Measurements from ENCODE around the gene OR2L5.

OR2L5 gene

GRCh38 chr1:248013229-248013710, at the start of gene OR2L5:
OR2L5 (plus strand) TSS chr1:248013660; CDS start chr1:248021948, 8,288 bp downstream.
- H3K4me1 ChIP-seq (ENCODE audit: insufficient read depth, low read length) = no peaks in the 10 kb centered on the region
- H3K9me3 ChIP-seq (ENCODE audit: insufficient read depth, low read depth, low read length) = peaks cover 88% of the 10 kb centered on the region
- H3K4me3 ChIP-seq (ENCODE audit: low read length) = no peak within 1 kb of the TSS; the same call in 1 of the 2 replicates
- H3K36me3 ChIP-seq (ENCODE audit: insufficient read depth, low read depth, low read length) = no peaks in the 10 kb centered on the region
- no peak within 1 kb of the TSS for H3K27ac ChIP-seq (ENCODE audit: low read length)
- H3K27me3 ChIP-seq (ENCODE audit: insufficient read depth, low read length) = no peaks in the 10 kb centered on the region
- no peak within 1 kb of the TSS for H3K9ac ChIP-seq (ENCODE audit: low read depth, low read length)

- Histone ChIP-seq H3K36me3 (ENCODE audit: insufficient read depth, low read depth, low read length) (no peaks in the 10 kb centered on the region), H3K9ac (ENCODE audit: low read depth, low read length) (no peak within 1 kb of the TSS), H3K4me3 (ENCODE audit: low read length) (no peak within 1 kb of the TSS), H3K4me1 (ENCODE audit: insufficient read depth, low read length) (no peaks in the 10 kb centered on the region), H3K9me3 (ENCODE audit: insufficient read depth, low read depth, low read length) (peaks cover 69% of the 10 kb centered on the region), H3K27ac (ENCODE audit: low read length) (no peak within 1 kb of the TSS), H3K27me3 (ENCODE audit: insufficient read depth, low read length) (no peaks in the 10 kb centered on the region)
Observed at GRCh38 chr1:247964933-247965332, 48.5 kb upstream of the OR2L5 start, which contains the start of gene OR2AK2. OR2AK2 (plus strand) TSS chr1:247965233; CDS start chr1:247965377, 144 bp downstream.

GRCh38 chr1:247966532-247967204, 46.8 kb upstream of the OR2L5 start:
- Histone ChIP-seq H3K4me3 (ENCODE audit: low read length) (no peak overlapping the region), H3K9ac (ENCODE audit: low read depth, low read length) (no peak overlapping the region), H3K4me1 (ENCODE audit: insufficient read depth, low read length) (no peaks in the 10 kb centered on the region), H3K36me3 (ENCODE audit: insufficient read depth, low read depth, low read length) (no peaks in the 10 kb centered on the region), H3K9me3 (ENCODE audit: insufficient read depth, low read depth, low read length) (peaks cover 74% of the 10 kb centered on the region), H3K27me3 (ENCODE audit: insufficient read depth, low read length) (no peaks in the 10 kb centered on the region), H3K27ac (ENCODE audit: low read length) (no peak overlapping the region)

- H3K27me3 ChIP-seq (ENCODE audit: insufficient read depth, low read length) = no peaks in the 10 kb centered on the region
- no peak overlapping the region for H3K9ac ChIP-seq (ENCODE audit: low read depth, low read length)
- H3K9me3 ChIP-seq (ENCODE audit: insufficient read depth, low read depth, low read length) = peaks cover 91% of the 10 kb centered on the region
- H3K36me3 ChIP-seq (ENCODE audit: insufficient read depth, low read depth, low read length) = no peaks in the 10 kb centered on the region
- no peak overlapping the region for H3K4me3 ChIP-seq (ENCODE audit: low read length)
- H3K27ac ChIP-seq (ENCODE audit: low read length) = no peak overlapping the region
- no peaks in the 10 kb centered on the region for H3K4me1 ChIP-seq (ENCODE audit: insufficient read depth, low read length)
Observed at GRCh38 chr1:247992986-247993385, 20.5 kb upstream of the OR2L5 start.

GRCh38 chr1:247998811-247999210, 14.6 kb upstream of the OR2L5 start:
- H3K27me3 ChIP-seq (ENCODE audit: insufficient read depth, low read length) = no peaks in the 10 kb centered on the region
- H3K36me3 ChIP-seq (ENCODE audit: insufficient read depth, low read depth, low read length) = no peaks in the 10 kb centered on the region
- H3K4me1 ChIP-seq (ENCODE audit: insufficient read depth, low read length) = no peaks in the 10 kb centered on the region
- H3K9ac ChIP-seq (ENCODE audit: low read depth, low read length) = no peak overlapping the region
- no peak overlapping the region for H3K4me3 ChIP-seq (ENCODE audit: low read length)
- no peak overlapping the region for H3K27ac ChIP-seq (ENCODE audit: low read length)
- peaks cover 88% of the 10 kb centered on the region for H3K9me3 ChIP-seq (ENCODE audit: insufficient read depth, low read depth, low read length)

GRCh38 chr1:248000169-248000568, 13.3 kb upstream of the OR2L5 start:
- Histone ChIP-seq H3K9ac (ENCODE audit: low read depth, low read length) (no peak overlapping the region), H3K9me3 (ENCODE audit: insufficient read depth, low read depth, low read length) (peaks cover 90% of the 10 kb centered on the region)

GRCh38 chr1:248007778-248008177, 5.7 kb upstream of the OR2L5 start:
- H3K36me3 ChIP-seq (ENCODE audit: insufficient read depth, low read depth, low read length) = no peaks in the 10 kb centered on the region
- no peaks in the 10 kb centered on the region for H3K4me1 ChIP-seq (ENCODE audit: insufficient read depth, low read length)
- H3K27me3 ChIP-seq (ENCODE audit: insufficient read depth, low read length) = no peaks in the 10 kb centered on the region
- no peak overlapping the region for H3K27ac ChIP-seq (ENCODE audit: low read length)
- no peak overlapping the region for H3K4me3 ChIP-seq (ENCODE audit: low read length)
- H3K9me3 ChIP-seq (ENCODE audit: insufficient read depth, low read depth, low read length) = peaks cover 94% of the 10 kb centered on the region
- no peak overlapping the region for H3K9ac ChIP-seq (ENCODE audit: low read depth, low read length)

More at GRCh38 chr1:248000169-248000568, 13.3 kb upstream of the OR2L5 start:
- Histone ChIP-seq H3K27ac (ENCODE audit: low read length) (no peak overlapping the region), H3K4me3 (ENCODE audit: low read length) (no peak overlapping the region), H3K36me3 (ENCODE audit: insufficient read depth, low read depth, low read length) (no peaks in the 10 kb centered on the region), H3K27me3 (ENCODE audit: insufficient read depth, low read length) (no peaks in the 10 kb centered on the region), H3K4me1 (ENCODE audit: insufficient read depth, low read length) (no peaks in the 10 kb centered on the region)

- Histone ChIP-seq H3K4me1 (ENCODE audit: insufficient read depth, low read length) (no peaks in the 10 kb centered on the region), H3K27ac (ENCODE audit: low read length) (no peak overlapping the region)
Observed at GRCh38 chr1:248009681-248010080, 3.8 kb upstream of the OR2L5 start.

GRCh38 chr1:248015803-248016202, 2.3 kb downstream of the OR2L5 start:
- Histone ChIP-seq H3K36me3 (ENCODE audit: insufficient read depth, low read depth, low read length) (no peaks in the 10 kb centered on the region), H3K9ac (ENCODE audit: low read depth, low read length) (no peak overlapping the region), H3K27me3 (ENCODE audit: insufficient read depth, low read length) (no peaks in the 10 kb centered on the region), H3K27ac (ENCODE audit: low read length) (no peak overlapping the region), H3K4me3 (ENCODE audit: low read length) (no peak overlapping the region), H3K4me1 (ENCODE audit: insufficient read depth, low read length) (no peaks in the 10 kb centered on the region), H3K9me3 (ENCODE audit: insufficient read depth, low read depth, low read length) (peaks cover 88% of the 10 kb centered on the region)

More at GRCh38 chr1:248009681-248010080, 3.8 kb upstream of the OR2L5 start:
- no peak overlapping the region for H3K4me3 ChIP-seq (ENCODE audit: low read length)
- H3K9ac ChIP-seq (ENCODE audit: low read depth, low read length) = no peak overlapping the region
- no peaks in the 10 kb centered on the region for H3K27me3 ChIP-seq (ENCODE audit: insufficient read depth, low read length)
- peaks cover 92% of the 10 kb centered on the region for H3K9me3 ChIP-seq (ENCODE audit: insufficient read depth, low read depth, low read length)
- no peaks in the 10 kb centered on the region for H3K36me3 ChIP-seq (ENCODE audit: insufficient read depth, low read depth, low read length)

GRCh38 chr1:248029770-248030169, 16.3 kb downstream of the OR2L5 start, which contains the start of gene OR2L2:
OR2L2 (plus strand) TSS chr1:248030070; CDS start chr1:248038268, 8,198 bp downstream.
- no peak within 1 kb of the TSS for H3K9ac ChIP-seq (ENCODE audit: low read depth, low read length)
- no peak within 1 kb of the TSS for H3K4me3 ChIP-seq (ENCODE audit: low read length)
- H3K9me3 ChIP-seq (ENCODE audit: insufficient read depth, low read depth, low read length) = peaks cover 78% of the 10 kb centered on the region
- no peaks in the 10 kb centered on the region for H3K4me1 ChIP-seq (ENCODE audit: insufficient read depth, low read length)
- H3K36me3 ChIP-seq (ENCODE audit: insufficient read depth, low read depth, low read length) = no peaks in the 10 kb centered on the region
- H3K27me3 ChIP-seq (ENCODE audit: insufficient read depth, low read length) = no peaks in the 10 kb centered on the region
- no peak within 1 kb of the TSS for H3K27ac ChIP-seq (ENCODE audit: low read length)

GRCh38 chr1:248045209-248045608, 31.7 kb downstream of the OR2L5 start:
- Histone ChIP-seq H3K9ac (ENCODE audit: low read depth, low read length) (no peak overlapping the region), H3K9me3 (ENCODE audit: insufficient read depth, low read depth, low read length) (peaks cover 78% of the 10 kb centered on the region), H3K4me1 (ENCODE audit: insufficient read depth, low read length) (no peaks in the 10 kb centered on the region), H3K27ac (ENCODE audit: low read length) (no peak overlapping the region), H3K36me3 (ENCODE audit: insufficient read depth, low read depth, low read length) (no peaks in the 10 kb centered on the region), H3K4me3 (ENCODE audit: low read length) (no peak overlapping the region), H3K27me3 (ENCODE audit: insufficient read depth, low read length) (no peaks in the 10 kb centered on the region)

- no peaks in the 10 kb centered on the region for H3K27me3 ChIP-seq (ENCODE audit: insufficient read depth, low read length)
- no peak within 1 kb of the TSS for H3K9ac ChIP-seq (ENCODE audit: low read depth, low read length)
- no peaks in the 10 kb centered on the region for H3K4me1 ChIP-seq (ENCODE audit: insufficient read depth, low read length)
- no peaks in the 10 kb centered on the region for H3K36me3 ChIP-seq (ENCODE audit: insufficient read depth, low read depth, low read length)
- no peak within 1 kb of the TSS; the same call in 1 of the 2 replicates for H3K4me3 ChIP-seq (ENCODE audit: low read length)
- H3K27ac ChIP-seq (ENCODE audit: low read length) = no peak within 1 kb of the TSS
- peaks cover 79% of the 10 kb centered on the region for H3K9me3 ChIP-seq (ENCODE audit: insufficient read depth, low read depth, low read length)
Observed at GRCh38 chr1:248046536-248046935, 33.1 kb downstream of the OR2L5 start, which contains the start of gene OR2L3. OR2L3 (plus strand) TSS chr1:248046836; CDS start chr1:248060682, 13,846 bp downstream.

Data from iPS-20b (cell line).